Measurements from ENCODE around the gene NF2.

The NF2 gene

DNA sequence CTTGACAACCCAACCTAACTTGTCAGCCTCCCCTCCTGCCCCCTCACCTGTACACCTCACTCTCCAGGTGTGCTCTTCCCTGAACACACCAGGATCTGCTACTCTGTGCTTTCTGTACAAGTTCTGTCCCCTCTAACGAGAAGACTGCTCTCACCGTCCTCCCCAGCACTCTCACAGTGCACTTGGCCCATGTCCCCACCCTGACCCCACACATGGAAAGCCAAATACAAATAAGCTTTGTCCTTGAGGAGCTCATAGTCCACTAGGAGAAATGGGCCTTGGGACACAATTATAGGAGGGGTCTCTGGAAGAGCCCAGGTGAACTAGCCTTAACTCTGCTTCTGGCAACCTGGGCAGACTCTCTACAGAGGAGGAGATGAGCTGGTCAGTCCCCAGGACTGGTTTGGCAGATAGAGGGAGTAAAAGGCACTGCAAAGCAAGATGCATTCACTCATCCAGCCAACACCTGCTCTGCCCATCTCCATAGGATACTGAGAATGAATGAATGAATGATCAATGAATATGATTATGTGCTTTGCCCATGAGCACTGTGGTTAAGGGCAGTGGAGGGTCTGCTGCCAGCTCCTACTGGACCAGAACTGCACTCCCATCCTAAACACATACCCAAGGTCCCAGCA, 32.4 kb upstream of the NF2 start:
- H3K36me3 ChIP-seq (ENCODE audit: control insufficient read depth, insufficient read depth, low read length), result no peaks in the 10 kb centered on the region
- no peak overlapping the region for H3K4me2 ChIP-seq (ENCODE audit: low read length)
- TF ChIP-seq, protein P1, sequence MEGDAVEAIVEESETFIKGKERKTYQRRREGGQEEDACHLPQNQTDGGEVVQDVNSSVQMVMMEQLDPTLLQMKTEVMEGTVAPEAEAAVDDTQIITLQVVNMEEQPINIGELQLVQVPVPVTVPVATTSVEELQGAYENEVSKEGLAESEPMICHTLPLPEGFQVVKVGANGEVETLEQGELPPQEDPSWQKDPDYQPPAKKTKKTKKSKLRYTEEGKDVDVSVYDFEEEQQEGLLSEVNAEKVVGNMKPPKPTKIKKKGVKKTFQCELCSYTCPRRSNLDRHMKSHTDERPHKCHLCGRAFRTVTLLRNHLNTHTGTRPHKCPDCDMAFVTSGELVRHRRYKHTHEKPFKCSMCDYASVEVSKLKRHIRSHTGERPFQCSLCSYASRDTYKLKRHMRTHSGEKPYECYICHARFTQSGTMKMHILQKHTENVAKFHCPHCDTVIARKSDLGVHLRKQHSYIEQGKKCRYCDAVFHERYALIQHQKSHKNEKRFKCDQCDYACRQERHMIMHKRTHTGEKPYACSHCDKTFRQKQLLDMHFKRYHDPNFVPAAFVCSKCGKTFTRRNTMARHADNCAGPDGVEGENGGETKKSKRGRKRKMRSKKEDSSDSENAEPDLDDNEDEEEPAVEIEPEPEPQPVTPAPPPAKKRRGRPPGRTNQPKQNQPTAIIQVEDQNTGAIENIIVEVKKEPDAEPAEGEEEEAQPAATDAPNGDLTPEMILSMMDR (IDR thresholded peaks at IDR 0.05), result no peak
- H2AFZ ChIP-seq, result no peak overlapping the region
- H3K27ac ChIP-seq, result no peak overlapping the region
- no peaks in the 10 kb centered on the region for H3K27me3 ChIP-seq (ENCODE audit: control insufficient read depth, insufficient read depth, low read length)
- no peaks in the 10 kb centered on the region for H3K4me1 ChIP-seq
- no peaks in the 10 kb centered on the region for H3K79me2 ChIP-seq
- H3K9ac ChIP-seq, result no peak overlapping the region
- H3K9me3 ChIP-seq (ENCODE audit: control insufficient read depth, low read length), result no peaks in the 10 kb centered on the region
- no peak overlapping the region for H3K4me3 ChIP-seq (ENCODE audit: low read depth, low read length)

DNA sequence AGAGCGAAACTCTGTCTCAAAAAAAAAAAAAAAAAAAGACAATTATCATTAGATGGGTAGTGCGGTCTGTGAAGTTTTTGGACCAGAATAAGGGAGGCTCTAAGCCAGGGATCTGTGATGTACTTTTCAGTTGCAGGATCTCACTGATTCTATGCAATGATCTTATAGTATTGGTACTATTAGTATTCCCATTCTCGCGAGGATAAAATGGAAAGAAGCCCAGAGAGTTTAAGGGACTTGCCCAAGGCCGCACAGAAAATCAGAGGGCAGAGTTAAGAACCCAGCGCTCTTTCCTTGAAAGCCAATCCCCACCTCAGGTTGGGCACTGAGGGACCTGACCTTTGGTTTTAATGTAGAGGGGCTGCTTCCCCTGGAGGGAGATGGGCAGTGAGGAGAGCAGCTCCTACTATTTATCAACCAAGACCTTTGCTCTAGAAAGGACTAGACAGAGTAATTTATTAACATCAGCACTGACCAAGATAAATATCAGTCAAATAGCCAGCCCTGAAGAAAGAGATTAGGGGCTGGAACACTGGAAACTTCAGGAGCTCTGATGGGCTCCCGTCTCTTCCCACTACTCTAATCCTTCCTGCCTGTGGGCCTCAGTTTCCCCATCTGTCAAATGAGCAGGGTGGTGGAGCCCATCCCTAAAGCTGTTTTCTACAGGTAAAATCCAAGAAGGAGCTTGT, 28.5 kb upstream of the NF2 start:
- H3K4me3 ChIP-seq (ENCODE audit: low read depth, low read length), result no peak overlapping the region
- TF ChIP-seq, protein P1 (IDR thresholded peaks at IDR 0.05), result no peak
- H3K27me3 ChIP-seq (ENCODE audit: control insufficient read depth, insufficient read depth, low read length), result no peaks in the 10 kb centered on the region
- H3K79me2 ChIP-seq, result no peaks in the 10 kb centered on the region
- no peak overlapping the region for H2AFZ ChIP-seq
- H3K27ac ChIP-seq, result no peak overlapping the region
- H3K36me3 ChIP-seq (ENCODE audit: control insufficient read depth, insufficient read depth, low read length), result no peaks in the 10 kb centered on the region
- H3K9ac ChIP-seq, result no peak overlapping the region
- H3K4me1 ChIP-seq, result no peaks in the 10 kb centered on the region
- no peaks in the 10 kb centered on the region for H3K9me3 ChIP-seq (ENCODE audit: control insufficient read depth, low read length)
- no peak overlapping the region for H3K4me2 ChIP-seq (ENCODE audit: low read length)

DNA sequence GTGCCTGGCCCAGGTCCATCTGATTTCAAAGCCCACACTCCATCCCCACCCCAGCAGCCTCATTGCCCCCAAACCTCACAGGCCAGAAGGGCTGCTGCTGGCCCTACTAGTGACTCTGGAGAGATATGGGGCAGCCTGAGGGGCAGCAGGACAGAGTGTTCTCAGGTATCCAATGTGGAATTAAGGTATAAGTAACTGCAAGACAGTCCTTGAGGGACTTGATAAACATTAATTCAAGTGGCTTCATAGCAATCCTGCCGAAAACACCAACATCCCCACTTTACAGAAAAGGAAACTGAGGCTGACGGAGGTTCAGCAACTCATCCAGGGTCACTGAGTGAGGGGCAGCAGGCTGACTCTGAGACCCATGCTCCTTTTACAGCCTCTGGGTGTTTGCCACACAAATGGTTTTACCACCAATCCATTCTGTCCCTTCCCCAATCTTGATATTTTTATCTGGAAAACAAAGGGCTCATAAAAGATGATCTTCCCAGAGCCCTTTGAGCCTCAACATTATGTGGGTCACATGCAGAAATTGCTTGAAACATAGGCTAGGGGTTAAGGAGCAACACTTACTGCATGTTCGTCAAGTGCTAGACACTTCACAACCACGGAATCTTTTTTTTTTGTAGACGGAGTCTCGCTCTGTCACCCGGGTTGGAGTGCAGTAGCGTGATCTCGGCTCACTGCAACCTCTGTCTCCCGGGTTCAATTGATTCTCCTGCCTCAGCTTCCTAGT, 24.8 kb upstream of the NF2 start:
- Histone ChIP-seq H3K9me3 (ENCODE audit: control insufficient read depth, low read length) (no peaks in the 10 kb centered on the region), H2AFZ (no peak overlapping the region), H3K9ac (no peak overlapping the region), H3K36me3 (ENCODE audit: control insufficient read depth, insufficient read depth, low read length) (no peaks in the 10 kb centered on the region), H3K4me3 (ENCODE audit: low read depth, low read length) (no peak overlapping the region), H3K4me2 (ENCODE audit: low read length) (no peak overlapping the region), H3K27ac (no peak overlapping the region), H3K79me2 (no peaks in the 10 kb centered on the region), H3K27me3 (ENCODE audit: control insufficient read depth, insufficient read depth, low read length) (no peaks in the 10 kb centered on the region), H3K4me1 (no peaks in the 10 kb centered on the region)
- TF ChIP-seq, protein P1 (IDR thresholded peaks at IDR 0.05), result no peak

DNA sequence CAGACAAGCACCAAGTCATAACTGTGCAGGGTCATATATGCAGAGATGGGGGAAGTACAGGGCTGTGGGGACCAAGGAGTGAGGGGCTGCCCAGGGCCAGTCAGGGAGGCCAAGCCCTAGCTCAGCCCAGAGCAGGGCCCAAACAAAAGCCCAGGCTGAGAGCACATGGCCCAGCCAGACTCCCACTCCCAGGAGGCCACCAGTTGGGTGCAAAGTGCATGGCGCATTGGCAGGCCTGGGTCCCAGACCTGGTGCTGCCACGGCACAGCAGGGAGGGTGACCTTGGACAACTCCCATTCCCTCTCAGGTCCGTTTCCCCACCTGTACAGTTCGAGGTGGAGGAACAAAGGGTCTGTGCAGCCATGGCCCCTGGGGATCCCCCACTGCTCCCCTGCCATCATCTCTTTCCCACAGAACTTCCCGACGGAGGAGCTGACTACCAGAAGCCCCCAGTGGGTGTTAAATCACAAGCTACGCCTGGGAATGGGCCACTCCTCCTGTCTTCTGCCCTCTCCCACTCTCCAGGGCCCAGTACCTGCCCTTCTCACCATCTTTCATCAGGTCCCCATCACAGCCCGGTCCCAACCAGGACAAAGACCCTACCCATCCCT, 23.1 kb upstream of the NF2 start:
- Histone ChIP-seq H3K27ac (peak overlapping the region; percentile 67), H3K36me3 (ENCODE audit: control insufficient read depth, insufficient read depth, low read length) (no peaks in the 10 kb centered on the region), H3K27me3 (ENCODE audit: control insufficient read depth, insufficient read depth, low read length) (no peaks in the 10 kb centered on the region), H2AFZ (peak overlapping the region; percentile 63), H3K4me2 (ENCODE audit: low read length) (peak overlapping the region; percentile 87), H3K79me2 (no peaks in the 10 kb centered on the region), H3K9me3 (ENCODE audit: control insufficient read depth, low read length) (no peaks in the 10 kb centered on the region), H3K9ac (no peak overlapping the region), H3K4me1 (no peaks in the 10 kb centered on the region), H3K4me3 (ENCODE audit: low read depth, low read length) (peak overlapping the region; percentile 79)
- TF ChIP-seq, protein P1 (IDR thresholded peaks at IDR 0.05), result no peak
